Mesothelial cell of epicardium (in vitro differentiated cells): Measurements from ENCODE around the gene CDC42EP4. TPM values are rescaled to one million over a fixed set of nuclear protein-coding genes. Genes with fewer than 3 reads are reported as not detected.

ENCODE experiments used
- DNase-seq, 2 experiments: peaks; one replicate each; pipeline ENCODE4 v3.0.0; 2021; ENCODE audit warnings: low spot score in 2 of 2; ENCODE audit not compliant: unreplicated experiment in 2 of 2
- H3K27ac Mint-ChIP-seq: 2 replicates; pipeline ENCODE4 v1.8.0; 2021; ENCODE audit warnings: mixed read lengths
- H3K27me3 Mint-ChIP-seq: 2 replicates; pipeline ENCODE4 v1.8.0; 2021; ENCODE audit warnings: low read depth, mixed read lengths
- H3K36me3 Mint-ChIP-seq: 2 replicates; pipeline ENCODE4 v1.8.0; 2021; ENCODE audit warnings: mixed read lengths
- H3K4me1 Mint-ChIP-seq: 2 replicates; pipeline ENCODE4 v1.8.0; 2021; ENCODE audit warnings: mixed read lengths
- H3K4me3 Mint-ChIP-seq: 2 replicates; pipeline ENCODE4 v1.8.0; 2021; ENCODE audit warnings: mild to moderate bottlenecking, moderate library complexity, mixed read lengths
- H3K9me3 Mint-ChIP-seq: 2 replicates; pipeline ENCODE4 v1.8.0; 2021; ENCODE audit warnings: mixed read lengths
- total RNA-seq: library from RNA; stranded (reverse); gene quantifications from 3 replicates; pipeline ENCODE4 v1.2.1, GENCODE V29; 2021
- TF ChIP-seq, protein P1 (sequence below): fragments of 200-600 bp; sonication (generic); IDR thresholded peaks from one replicate; pipeline ENCODE4 v1.5.0; 2021; ENCODE audit warnings: antibody characterized with exemption; ENCODE audit not compliant: unreplicated experiment

The CDC42EP4 gene
- total RNA-seq, 1 donor from 2014 or later: 70.3 TPM

- H3K27me3 Mint-ChIP-seq: no peaks in the 10 kb centered on the region
- H3K9me3 Mint-ChIP-seq: no peaks in the 10 kb centered on the region
- TF ChIP-seq, protein P1, sequence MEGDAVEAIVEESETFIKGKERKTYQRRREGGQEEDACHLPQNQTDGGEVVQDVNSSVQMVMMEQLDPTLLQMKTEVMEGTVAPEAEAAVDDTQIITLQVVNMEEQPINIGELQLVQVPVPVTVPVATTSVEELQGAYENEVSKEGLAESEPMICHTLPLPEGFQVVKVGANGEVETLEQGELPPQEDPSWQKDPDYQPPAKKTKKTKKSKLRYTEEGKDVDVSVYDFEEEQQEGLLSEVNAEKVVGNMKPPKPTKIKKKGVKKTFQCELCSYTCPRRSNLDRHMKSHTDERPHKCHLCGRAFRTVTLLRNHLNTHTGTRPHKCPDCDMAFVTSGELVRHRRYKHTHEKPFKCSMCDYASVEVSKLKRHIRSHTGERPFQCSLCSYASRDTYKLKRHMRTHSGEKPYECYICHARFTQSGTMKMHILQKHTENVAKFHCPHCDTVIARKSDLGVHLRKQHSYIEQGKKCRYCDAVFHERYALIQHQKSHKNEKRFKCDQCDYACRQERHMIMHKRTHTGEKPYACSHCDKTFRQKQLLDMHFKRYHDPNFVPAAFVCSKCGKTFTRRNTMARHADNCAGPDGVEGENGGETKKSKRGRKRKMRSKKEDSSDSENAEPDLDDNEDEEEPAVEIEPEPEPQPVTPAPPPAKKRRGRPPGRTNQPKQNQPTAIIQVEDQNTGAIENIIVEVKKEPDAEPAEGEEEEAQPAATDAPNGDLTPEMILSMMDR: no peak
- peak overlapping the region; percentile 91 for H3K27ac Mint-ChIP-seq
- H3K36me3 Mint-ChIP-seq: no peaks in the 10 kb centered on the region
- H3K4me1 Mint-ChIP-seq: peaks cover 56% of the 10 kb centered on the region
- DNase-seq: no peak
- H3K4me3 Mint-ChIP-seq: peak overlapping the region; percentile 25
Measured at GRCh38 chr17:73323409-73324159, 11.8 kb upstream of the CDC42EP4 start.

- TF ChIP-seq, protein P1: no peak
- no peaks in the 10 kb centered on the region for H3K27me3 Mint-ChIP-seq
- peaks cover 72% of the 10 kb centered on the region for H3K4me1 Mint-ChIP-seq
- no peak overlapping the region for H3K4me3 Mint-ChIP-seq
- peak overlapping the region; percentile 84 for H3K27ac Mint-ChIP-seq
- no peaks in the 10 kb centered on the region for H3K36me3 Mint-ChIP-seq
- H3K9me3 Mint-ChIP-seq: no peaks in the 10 kb centered on the region
- no peak for DNase-seq
Measured at GRCh38 chr17:73320601-73321264, 8.9 kb upstream of the CDC42EP4 start.

GRCh38 chr17:73319766-73320165 is 8.0 kb upstream of the CDC42EP4 start:
- peaks cover 62% of the 10 kb centered on the region for H3K4me1 Mint-ChIP-seq
- DNase-seq: no peak
- TF ChIP-seq, protein P1: no peak
- no peak overlapping the region for H3K4me3 Mint-ChIP-seq
- no peaks in the 10 kb centered on the region for H3K9me3 Mint-ChIP-seq
- H3K27ac Mint-ChIP-seq: no peak overlapping the region
- no peaks in the 10 kb centered on the region for H3K36me3 Mint-ChIP-seq
- no peaks in the 10 kb centered on the region for H3K27me3 Mint-ChIP-seq

DNA sequence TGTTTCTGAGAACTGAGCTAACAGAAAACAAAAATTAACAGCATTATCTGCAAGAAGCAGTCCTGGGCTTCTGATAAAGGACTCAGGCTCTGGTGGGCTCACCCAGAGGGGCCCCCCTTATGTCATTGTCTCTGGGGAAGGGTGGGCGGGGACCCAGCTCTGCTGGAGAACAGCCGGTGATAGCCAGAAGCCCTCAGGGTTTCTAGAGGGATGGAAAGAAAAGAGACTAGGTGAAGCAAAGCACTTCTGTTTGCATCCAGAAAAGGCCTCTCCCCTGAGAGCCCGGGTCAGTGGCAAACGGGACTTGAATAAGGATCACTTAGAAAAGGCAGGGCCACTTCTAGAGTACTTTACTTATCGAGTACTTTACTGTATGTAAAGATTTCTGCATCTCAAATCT is 7.0 kb upstream of the CDC42EP4 start:
- H3K36me3 Mint-ChIP-seq: no peaks in the 10 kb centered on the region
- H3K27ac Mint-ChIP-seq: no peak overlapping the region
- TF ChIP-seq, protein P1: no peak
- no peaks in the 10 kb centered on the region for H3K27me3 Mint-ChIP-seq
- H3K4me1 Mint-ChIP-seq: peaks cover 53% of the 10 kb centered on the region
- no peak for DNase-seq
- no peak overlapping the region for H3K4me3 Mint-ChIP-seq
- no peaks in the 10 kb centered on the region for H3K9me3 Mint-ChIP-seq

DNA sequence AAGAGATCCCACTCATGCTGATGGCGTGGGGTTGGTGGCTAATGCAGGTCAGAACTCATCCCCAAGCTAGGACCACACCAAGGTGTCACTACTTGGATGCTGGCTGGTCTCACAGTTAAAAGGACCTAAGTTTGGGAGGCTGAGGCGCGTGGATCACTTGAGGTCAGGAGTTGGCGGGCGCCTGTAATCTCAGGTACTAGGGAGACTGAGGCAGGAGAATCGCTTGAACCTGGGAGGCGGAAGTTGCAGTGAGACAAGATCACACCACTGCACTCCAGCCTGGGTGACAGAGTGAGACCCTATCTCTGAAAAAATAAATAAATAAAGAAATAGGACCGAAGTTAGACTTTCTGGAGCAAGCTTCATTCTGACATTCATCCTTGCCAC is 6.6 kb upstream of the CDC42EP4 start:
- H3K36me3 Mint-ChIP-seq: no peaks in the 10 kb centered on the region
- no peaks in the 10 kb centered on the region for H3K9me3 Mint-ChIP-seq
- no peak for DNase-seq
- H3K27ac Mint-ChIP-seq: no peak overlapping the region
- H3K4me3 Mint-ChIP-seq: no peak overlapping the region
- TF ChIP-seq, protein P1: no peak
- peaks cover 49% of the 10 kb centered on the region for H3K4me1 Mint-ChIP-seq
- H3K27me3 Mint-ChIP-seq: peaks cover 1% of the 10 kb centered on the region
